IMR-90 (cell line): ENCODE data around the gene PLEKHD1.

Experiments used
- BHLHE40 ChIP-seq: fragments of 150-350 bp; IDR thresholded peaks from 2 replicates; pipeline ENCODE4 v1.6.1; 2016; ENCODE audit warnings: mild to moderate bottlenecking, low read depth, low read length
- CEBPB ChIP-seq: IDR thresholded peaks from 2 replicates; pipeline ENCODE4 v1.6.1; 2012; ENCODE audit warnings: low read depth, low read length, improper control_type of control experiment
- MAZ ChIP-seq: IDR thresholded peaks from 2 replicates; pipeline ENCODE4 v1.6.1; 2012; ENCODE audit warnings: low read depth, mild to moderate bottlenecking, low read length, improper control_type of control experiment, moderate library complexity, borderline replicate concordance
- MXI1 ChIP-seq: IDR thresholded peaks from 2 replicates; pipeline ENCODE4 v1.6.1; 2012; ENCODE audit warnings: low read depth, mild to moderate bottlenecking, low read length, moderate library complexity, borderline replicate concordance
- NFE2L2 ChIP-seq: fragments of 150-350 bp; IDR thresholded peaks from 2 replicates; pipeline ENCODE4 v1.6.1; 2016; ENCODE audit warnings: low read depth, mild to moderate bottlenecking, low read length
- POLR2A ChIP-seq: IDR thresholded peaks from 2 replicates; pipeline ENCODE4 v1.6.1; 2012; ENCODE audit warnings: mild to moderate bottlenecking, low read depth, low read length
- RAD21 ChIP-seq: IDR thresholded peaks from 2 replicates; pipeline ENCODE4 v1.6.1; 2012; ENCODE audit warnings: low read length, improper control_type of control experiment
- RCOR1 ChIP-seq: IDR thresholded peaks from 2 replicates; pipeline ENCODE4 v1.6.1; 2012; ENCODE audit warnings: mild to moderate bottlenecking, low read length, improper control_type of control experiment; ENCODE audit not compliant: insufficient replicate concordance
- RFX5 ChIP-seq: IDR thresholded peaks from 2 replicates; pipeline ENCODE4 v1.8.0; 2012; ENCODE audit warnings: low read depth, mild to moderate bottlenecking, low read length, moderate library complexity
- SMC3 ChIP-seq: fragments of 150-350 bp; IDR thresholded peaks from 2 replicates; pipeline ENCODE4 v1.6.1; 2016; ENCODE audit warnings: low read depth, mild to moderate bottlenecking, antibody characterized with exemption, low read length, moderate library complexity
- TF ChIP-seq, protein P1 (sequence below): conservative IDR thresholded peaks from 2 replicates; pipeline ENCODE4 v1.5.1; 2012; ENCODE audit warnings: mild to moderate bottlenecking, low read depth, low read length, improper control_type of control experiment
- TF ChIP-seq, protein P2 (sequence below): fragments of 150-350 bp; IDR thresholded peaks from 2 replicates; pipeline ENCODE4 v1.6.1; 2016; ENCODE audit warnings: low read depth, mild to moderate bottlenecking, low read length, moderate library complexity, borderline replicate concordance
- TF ChIP-seq, protein P3 (sequence below): fragments of 150-350 bp; IDR thresholded peaks from 2 replicates; pipeline ENCODE4 v1.6.1; 2017; ENCODE audit warnings: mild to moderate bottlenecking, antibody characterized with exemption, low read length, low read depth

DNA sequence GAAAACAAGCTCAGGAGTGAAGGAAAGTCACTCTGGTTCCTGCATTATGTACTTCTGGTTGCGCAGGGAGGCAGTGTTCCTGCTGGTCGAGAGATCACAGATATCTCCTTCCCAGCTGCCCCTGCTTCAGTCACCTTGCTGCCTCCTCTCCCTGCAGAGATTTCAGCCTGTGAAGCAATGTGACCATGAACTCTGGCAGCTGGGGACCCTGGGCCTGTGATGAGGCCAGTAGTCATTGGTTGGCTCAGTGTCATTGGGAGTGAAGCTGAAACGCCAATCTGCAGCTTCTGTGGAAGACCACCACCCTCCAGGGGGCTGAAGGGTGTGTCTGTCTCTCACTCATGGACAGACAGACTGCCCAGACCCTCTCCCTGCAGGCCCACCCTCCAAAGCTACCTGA lies 45.0 kb downstream of the PLEKHD1 start:
- TF ChIP-seq BHLHE40, result no peak
- TF ChIP-seq, protein P1, sequence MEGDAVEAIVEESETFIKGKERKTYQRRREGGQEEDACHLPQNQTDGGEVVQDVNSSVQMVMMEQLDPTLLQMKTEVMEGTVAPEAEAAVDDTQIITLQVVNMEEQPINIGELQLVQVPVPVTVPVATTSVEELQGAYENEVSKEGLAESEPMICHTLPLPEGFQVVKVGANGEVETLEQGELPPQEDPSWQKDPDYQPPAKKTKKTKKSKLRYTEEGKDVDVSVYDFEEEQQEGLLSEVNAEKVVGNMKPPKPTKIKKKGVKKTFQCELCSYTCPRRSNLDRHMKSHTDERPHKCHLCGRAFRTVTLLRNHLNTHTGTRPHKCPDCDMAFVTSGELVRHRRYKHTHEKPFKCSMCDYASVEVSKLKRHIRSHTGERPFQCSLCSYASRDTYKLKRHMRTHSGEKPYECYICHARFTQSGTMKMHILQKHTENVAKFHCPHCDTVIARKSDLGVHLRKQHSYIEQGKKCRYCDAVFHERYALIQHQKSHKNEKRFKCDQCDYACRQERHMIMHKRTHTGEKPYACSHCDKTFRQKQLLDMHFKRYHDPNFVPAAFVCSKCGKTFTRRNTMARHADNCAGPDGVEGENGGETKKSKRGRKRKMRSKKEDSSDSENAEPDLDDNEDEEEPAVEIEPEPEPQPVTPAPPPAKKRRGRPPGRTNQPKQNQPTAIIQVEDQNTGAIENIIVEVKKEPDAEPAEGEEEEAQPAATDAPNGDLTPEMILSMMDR, result no peak
- TF ChIP-seq SMC3, result no peak
- no peak for TF ChIP-seq POLR2A
- TF ChIP-seq CEBPB, result no peak
- TF ChIP-seq RFX5, result no peak
- no peak for TF ChIP-seq MXI1
- TF ChIP-seq NFE2L2, result no peak
- TF ChIP-seq MAZ, result no peak
- TF ChIP-seq RCOR1, result no peak
- TF ChIP-seq RAD21, result no peak
- TF ChIP-seq, protein P2, sequence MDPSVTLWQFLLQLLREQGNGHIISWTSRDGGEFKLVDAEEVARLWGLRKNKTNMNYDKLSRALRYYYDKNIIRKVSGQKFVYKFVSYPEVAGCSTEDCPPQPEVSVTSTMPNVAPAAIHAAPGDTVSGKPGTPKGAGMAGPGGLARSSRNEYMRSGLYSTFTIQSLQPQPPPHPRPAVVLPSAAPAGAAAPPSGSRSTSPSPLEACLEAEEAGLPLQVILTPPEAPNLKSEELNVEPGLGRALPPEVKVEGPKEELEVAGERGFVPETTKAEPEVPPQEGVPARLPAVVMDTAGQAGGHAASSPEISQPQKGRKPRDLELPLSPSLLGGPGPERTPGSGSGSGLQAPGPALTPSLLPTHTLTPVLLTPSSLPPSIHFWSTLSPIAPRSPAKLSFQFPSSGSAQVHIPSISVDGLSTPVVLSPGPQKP, result no peak
- TF ChIP-seq, protein P3, sequence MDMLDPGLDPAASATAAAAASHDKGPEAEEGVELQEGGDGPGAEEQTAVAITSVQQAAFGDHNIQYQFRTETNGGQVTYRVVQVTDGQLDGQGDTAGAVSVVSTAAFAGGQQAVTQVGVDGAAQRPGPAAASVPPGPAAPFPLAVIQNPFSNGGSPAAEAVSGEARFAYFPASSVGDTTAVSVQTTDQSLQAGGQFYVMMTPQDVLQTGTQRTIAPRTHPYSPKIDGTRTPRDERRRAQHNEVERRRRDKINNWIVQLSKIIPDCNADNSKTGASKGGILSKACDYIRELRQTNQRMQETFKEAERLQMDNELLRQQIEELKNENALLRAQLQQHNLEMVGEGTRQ, result no peak
